ENCODE measurements around the gene SMARCA2. TPM values are rescaled to one million over a fixed set of nuclear protein-coding genes. Genes with fewer than 3 reads are reported as not detected.
A peak's percentile ranks its signal among the peaks of the same experiment; 100 is the strongest.
"Not testable (repeated sequence)": the region's sequence is repeated elsewhere in the genome, so short reads cannot be mapped to it uniquely, and the experiment has no call there.

Gene SMARCA2
- total and polyA plus RNA-seq, 2 experiments from 2014 or later, result 19.9 to 43.0 TPM

GRCh38 chr9:2144619-2145018 lies 129.5 kb downstream of the SMARCA2 start:
- no peak overlapping the region for H3K27ac ChIP-seq
- H3K4me1 ChIP-seq (ENCODE audit: low read depth), result peaks cover 11% of the 10 kb centered on the region
- no peak overlapping the region for H3K4me3 ChIP-seq
- no peaks in the 10 kb centered on the region for H3K9me3 ChIP-seq (ENCODE audit: low read depth)
- H3K36me3 ChIP-seq, result no peaks in the 10 kb centered on the region
- no peaks in the 10 kb centered on the region for H3K27me3 ChIP-seq
- no peak for DNase-seq (ENCODE audit: low read depth in 1 of 2, low spot score in 1 of 2)
- no peak for TF ChIP-seq CTCF (IDR thresholded peaks at IDR 0.05; ENCODE audit: low read depth, low read length)

- no peak for DNase-seq (ENCODE audit: low read depth in 1 of 2, low spot score in 1 of 2)
- no peak for TF ChIP-seq CTCF (IDR thresholded peaks at IDR 0.05; ENCODE audit: low read depth, low read length)
- Histone ChIP-seq H3K9me3 (ENCODE audit: low read depth) (no peaks in the 10 kb centered on the region), H3K4me1 (ENCODE audit: low read depth) (peaks cover 5% of the 10 kb centered on the region), H3K27me3 (no peaks in the 10 kb centered on the region), H3K4me3 (no peak overlapping the region), H3K36me3 (no peaks in the 10 kb centered on the region), H3K27ac (no peak overlapping the region)
These were observed 130.6 kb downstream of the SMARCA2 start for GRCh38 chr9:2145746-2146145.

- peak in 1 of 2 donors; percentile 24 for DNase-seq (ENCODE audit: low read depth in 1 of 2, low spot score in 1 of 2)
- not testable (repeated sequence) for H3K4me3 ChIP-seq; H3K27ac ChIP-seq; H3K4me1 ChIP-seq (ENCODE audit: low read depth); H3K27me3 ChIP-seq; H3K36me3 ChIP-seq; H3K9me3 ChIP-seq (ENCODE audit: low read depth)
- TF ChIP-seq CTCF (IDR thresholded peaks at IDR 0.05; ENCODE audit: low read depth, low read length), result peak; percentile 34
These were observed 131.6 kb downstream of the SMARCA2 start for GRCh38 chr9:2146700-2147099.

- Histone ChIP-seq H3K36me3 (no peaks in the 10 kb centered on the region), H3K27ac (no peak overlapping the region), H3K4me1 (ENCODE audit: low read depth) (no peaks in the 10 kb centered on the region), H3K9me3 (ENCODE audit: low read depth) (no peaks in the 10 kb centered on the region), H3K4me3 (no peak overlapping the region), H3K27me3 (no peaks in the 10 kb centered on the region)
- DNase-seq (ENCODE audit: low read depth in 1 of 2, low spot score in 1 of 2), result no peak
- no peak for TF ChIP-seq CTCF (IDR thresholded peaks at IDR 0.05; ENCODE audit: low read depth, low read length)
These were observed 135.2 kb downstream of the SMARCA2 start for GRCh38 chr9:2150338-2150737.

GRCh38 chr9:2151171-2151570 lies 136.0 kb downstream of the SMARCA2 start:
- no peaks in the 10 kb centered on the region for H3K27me3 ChIP-seq
- H3K4me1 ChIP-seq (ENCODE audit: low read depth), result no peaks in the 10 kb centered on the region
- no peak for DNase-seq (ENCODE audit: low read depth in 1 of 2, low spot score in 1 of 2)
- H3K36me3 ChIP-seq, result no peaks in the 10 kb centered on the region
- no peak for TF ChIP-seq CTCF (IDR thresholded peaks at IDR 0.05; ENCODE audit: low read depth, low read length)
- no peaks in the 10 kb centered on the region for H3K9me3 ChIP-seq (ENCODE audit: low read depth)
- no peak overlapping the region for H3K27ac ChIP-seq
- H3K4me3 ChIP-seq, result no peak overlapping the region

Measured in cardiac muscle cell (in vitro differentiated cells and primary cell).